SK-N-MC (cell line): ENCODE results near the gene BICD1.

Experiments used
- EZH2 ChIP-seq: fragments of 200-600 bp; sonication (generic); IDR thresholded peaks from one replicate; pipeline ENCODE4 v1.6.1; 2017; ENCODE audit warnings: antibody characterized with exemption
- POLR2AphosphoS5 ChIP-seq: IDR thresholded peaks from 2 replicates; pipeline ENCODE4 v1.6.1; 2012; ENCODE audit warnings: mild to moderate bottlenecking, low read depth, low read length, borderline replicate concordance

DNA sequence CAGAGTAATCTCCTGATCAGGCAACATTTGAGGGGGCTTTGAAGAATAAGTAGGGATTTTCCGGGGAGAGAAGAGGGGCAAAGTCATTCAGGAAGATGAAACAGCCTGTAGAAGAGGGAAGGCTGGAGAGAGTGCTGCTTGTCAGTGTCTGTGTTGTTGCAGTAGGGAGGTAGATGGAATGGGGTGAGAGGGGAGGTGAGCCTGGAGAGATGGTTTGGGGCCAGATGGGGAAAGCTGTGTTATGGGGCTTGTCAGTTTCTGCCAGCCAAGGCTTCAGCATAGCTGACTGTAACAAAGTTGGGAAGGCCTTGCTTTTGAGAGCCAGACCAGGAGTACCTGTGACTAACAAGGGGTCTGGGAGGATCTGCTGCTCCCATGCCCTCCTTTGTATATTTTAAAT lies 18.0 kb downstream of the BICD1 start:
- no peak for TF ChIP-seq POLR2AphosphoS5
- TF ChIP-seq EZH2, result no peak
